Ovary (tissue), 3 donors: ENCODE measurements around the gene AUTS2.

Experiments
- POLR2A ChIP-seq: fragments of 450-650 bp; IDR thresholded peaks from one replicate; pipeline ENCODE4 v1.6.1; 2017; ENCODE audit warnings: antibody characterized with exemption, mild to moderate bottlenecking, moderate library complexity
- TF ChIP-seq, protein P1 (sequence below), 3 donors: fragments of 450-650 bp in 2 of 3; fragments of 200-600 bp in 1 of 3; IDR thresholded peaks; one replicate each; pipeline versions ENCODE4 v1.5.1 to v1.8.0; 2016 to 2022; ENCODE audit warnings: antibody characterized with exemption in 3 of 3, mild to moderate bottlenecking in 1 of 3
- donor health status: DM: no; HTN: no; CAD: no.

DNA sequence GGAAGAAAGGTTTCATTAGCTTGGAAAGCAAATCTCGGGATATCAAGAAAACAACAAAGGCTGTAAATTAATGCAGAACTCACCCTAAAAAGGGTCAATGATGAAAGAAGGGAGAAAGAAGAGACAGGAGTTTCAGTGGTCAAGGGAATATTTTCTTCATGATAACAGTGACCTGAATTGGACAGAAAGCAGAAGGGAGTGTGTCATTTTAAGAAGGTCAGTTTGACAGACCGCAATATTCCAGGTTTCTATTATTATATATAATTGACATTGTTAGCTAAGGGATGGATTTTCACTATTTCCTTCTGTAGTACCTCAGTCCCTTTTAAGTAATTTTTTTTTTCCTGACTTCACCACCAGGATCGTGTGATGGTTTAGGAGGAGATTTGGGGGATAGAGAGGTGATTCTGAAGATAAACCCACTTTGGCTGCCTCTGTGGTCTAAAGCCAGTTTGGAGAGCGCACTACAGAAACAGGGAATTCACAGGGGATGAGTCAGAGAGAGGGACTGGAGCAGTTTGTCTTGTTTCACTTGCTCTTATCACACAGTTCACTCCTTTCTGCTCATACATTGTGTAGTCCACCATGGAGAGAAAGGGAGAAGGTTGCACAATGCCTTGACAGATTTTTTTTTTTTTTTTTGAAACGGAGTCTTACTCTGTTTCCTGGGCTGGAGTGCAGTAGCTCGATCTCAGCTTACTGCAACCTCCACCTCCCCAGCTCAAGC lies 417.9 kb downstream of the AUTS2 start:
- TF ChIP-seq, protein P1, sequence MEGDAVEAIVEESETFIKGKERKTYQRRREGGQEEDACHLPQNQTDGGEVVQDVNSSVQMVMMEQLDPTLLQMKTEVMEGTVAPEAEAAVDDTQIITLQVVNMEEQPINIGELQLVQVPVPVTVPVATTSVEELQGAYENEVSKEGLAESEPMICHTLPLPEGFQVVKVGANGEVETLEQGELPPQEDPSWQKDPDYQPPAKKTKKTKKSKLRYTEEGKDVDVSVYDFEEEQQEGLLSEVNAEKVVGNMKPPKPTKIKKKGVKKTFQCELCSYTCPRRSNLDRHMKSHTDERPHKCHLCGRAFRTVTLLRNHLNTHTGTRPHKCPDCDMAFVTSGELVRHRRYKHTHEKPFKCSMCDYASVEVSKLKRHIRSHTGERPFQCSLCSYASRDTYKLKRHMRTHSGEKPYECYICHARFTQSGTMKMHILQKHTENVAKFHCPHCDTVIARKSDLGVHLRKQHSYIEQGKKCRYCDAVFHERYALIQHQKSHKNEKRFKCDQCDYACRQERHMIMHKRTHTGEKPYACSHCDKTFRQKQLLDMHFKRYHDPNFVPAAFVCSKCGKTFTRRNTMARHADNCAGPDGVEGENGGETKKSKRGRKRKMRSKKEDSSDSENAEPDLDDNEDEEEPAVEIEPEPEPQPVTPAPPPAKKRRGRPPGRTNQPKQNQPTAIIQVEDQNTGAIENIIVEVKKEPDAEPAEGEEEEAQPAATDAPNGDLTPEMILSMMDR (IDR thresholded peaks at IDR 0.05): no peak
- TF ChIP-seq POLR2A: no peak
